GM19438 (cell line): ENCODE results near the gene PTGER3.
"Not testable (repeated sequence)": the region's sequence is repeated elsewhere in the genome, so short reads cannot be mapped to it uniquely, and the experiment has no call there.

Experiments
- ATAC-seq: cut with Tn5 transposase; IDR thresholded peaks from one replicate; pipeline ENCODE4 v1.9.1; 2021; ENCODE audit warnings: low read depth; ENCODE audit not compliant: unreplicated experiment

The PTGER3 gene

GRCh38 chr1:70963374-70963773 is 84.2 kb downstream of the PTGER3 start:
- ATAC-seq = no peak

GRCh38 chr1:70961374-70961975 is 86.1 kb downstream of the PTGER3 start:
- no peak for ATAC-seq

- ATAC-seq = no peak
Observed at GRCh38 chr1:70948396-70949017, 99.1 kb downstream of the PTGER3 start.

- ATAC-seq = no peak
Observed at GRCh38 chr1:70947835-70948234, 99.8 kb downstream of the PTGER3 start.

GRCh38 chr1:70945676-70946075 is 101.9 kb downstream of the PTGER3 start:
- no peak for ATAC-seq

GRCh38 chr1:70945251-70945650 is 102.4 kb downstream of the PTGER3 start:
- ATAC-seq = no peak

GRCh38 chr1:70941563-70941962 is 106.1 kb downstream of the PTGER3 start:
- ATAC-seq = no peak

GRCh38 chr1:70940398-70940797 is 107.2 kb downstream of the PTGER3 start:
- not testable (repeated sequence) for ATAC-seq

- no peak for ATAC-seq
Observed at GRCh38 chr1:70934194-70934961, 113.2 kb downstream of the PTGER3 start.

GRCh38 chr1:70930062-70930461 is 117.6 kb downstream of the PTGER3 start:
- ATAC-seq = no peak

- ATAC-seq = no peak
Observed at GRCh38 chr1:70922196-70922595, 125.4 kb downstream of the PTGER3 start.
